ENCODE measurements around the gene PRSS22. TPM values are rescaled to one million over a fixed set of nuclear protein-coding genes. Genes with fewer than 3 reads are reported as not detected.

Gene PRSS22
- total RNA-seq, 3 donors from 2014 or later, result 1.6 to 29.0 (median 1.9) TPM

DNA sequence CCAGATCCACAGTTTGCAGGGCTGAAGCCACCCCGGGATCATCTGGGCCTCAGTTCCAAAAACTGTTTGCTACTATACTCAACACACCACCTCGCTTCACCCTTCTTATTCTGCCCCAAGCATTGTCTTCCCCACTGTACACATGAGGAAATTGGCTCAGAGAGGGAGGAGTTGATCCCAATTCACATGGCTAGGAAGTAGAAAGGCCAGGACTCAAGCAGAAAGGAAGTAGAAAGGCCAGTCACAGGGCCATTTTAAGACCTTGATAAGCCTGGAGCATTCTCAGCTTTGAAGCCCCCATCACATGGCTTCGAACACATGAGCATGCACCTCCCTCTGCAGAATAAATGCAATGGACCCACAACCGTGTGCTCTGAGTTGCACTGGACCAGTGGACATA, 7.7 kb upstream of the PRSS22 start:
- DNase-seq (no peak), ATAC-seq (no peak)
- H3K36me3 ChIP-seq (ENCODE audit: low read depth), result no peaks in the 10 kb centered on the region
- H3K4me1 ChIP-seq (ENCODE audit: low read depth), result no peaks in the 10 kb centered on the region
- peaks cover 3% of the 10 kb centered on the region for H3K9me3 ChIP-seq
- intact Hi-C loops (cut with DNase I, micrococcal nuclease), result no loop called here
- TF ChIP-seq, protein P1, sequence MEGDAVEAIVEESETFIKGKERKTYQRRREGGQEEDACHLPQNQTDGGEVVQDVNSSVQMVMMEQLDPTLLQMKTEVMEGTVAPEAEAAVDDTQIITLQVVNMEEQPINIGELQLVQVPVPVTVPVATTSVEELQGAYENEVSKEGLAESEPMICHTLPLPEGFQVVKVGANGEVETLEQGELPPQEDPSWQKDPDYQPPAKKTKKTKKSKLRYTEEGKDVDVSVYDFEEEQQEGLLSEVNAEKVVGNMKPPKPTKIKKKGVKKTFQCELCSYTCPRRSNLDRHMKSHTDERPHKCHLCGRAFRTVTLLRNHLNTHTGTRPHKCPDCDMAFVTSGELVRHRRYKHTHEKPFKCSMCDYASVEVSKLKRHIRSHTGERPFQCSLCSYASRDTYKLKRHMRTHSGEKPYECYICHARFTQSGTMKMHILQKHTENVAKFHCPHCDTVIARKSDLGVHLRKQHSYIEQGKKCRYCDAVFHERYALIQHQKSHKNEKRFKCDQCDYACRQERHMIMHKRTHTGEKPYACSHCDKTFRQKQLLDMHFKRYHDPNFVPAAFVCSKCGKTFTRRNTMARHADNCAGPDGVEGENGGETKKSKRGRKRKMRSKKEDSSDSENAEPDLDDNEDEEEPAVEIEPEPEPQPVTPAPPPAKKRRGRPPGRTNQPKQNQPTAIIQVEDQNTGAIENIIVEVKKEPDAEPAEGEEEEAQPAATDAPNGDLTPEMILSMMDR (IDR thresholded peaks at IDR 0.05), result no peak
- no peak overlapping the region for H3K4me3 ChIP-seq

DNA sequence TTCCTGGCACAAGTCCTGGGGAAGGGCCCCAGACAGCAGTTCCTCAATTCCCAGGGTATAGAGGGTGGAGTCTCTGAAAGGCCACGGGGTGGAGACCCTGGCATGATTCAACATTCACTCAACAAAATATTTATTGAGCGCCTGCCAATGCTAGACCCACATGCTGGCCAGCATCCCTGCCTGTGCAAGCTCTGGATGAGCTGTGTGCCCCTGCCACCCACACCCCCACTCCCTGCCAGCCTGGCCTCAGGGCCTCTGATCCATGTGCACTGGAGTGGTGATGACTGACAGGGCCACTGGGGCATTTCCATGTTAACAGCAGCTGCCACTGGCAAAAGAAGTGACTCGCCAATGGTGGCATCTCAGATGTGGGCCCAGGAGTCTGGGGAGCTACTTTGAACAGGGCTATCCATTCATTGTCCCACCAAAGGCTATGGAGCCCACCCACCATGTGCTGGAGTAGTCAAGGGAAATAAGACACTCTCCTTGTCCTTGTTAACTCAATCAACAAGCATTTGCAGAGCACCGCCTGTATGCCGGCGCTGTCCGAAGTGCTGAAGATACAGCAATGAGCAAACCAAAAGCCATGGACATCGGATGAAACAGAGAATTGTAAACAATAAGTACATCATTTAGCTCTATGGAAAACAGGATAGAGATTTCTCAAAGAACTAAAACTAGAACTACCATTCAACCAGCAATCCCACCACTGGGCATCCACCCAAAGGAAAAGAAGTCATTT, 3.0 kb upstream of the PRSS22 start:
- H3K36me3 ChIP-seq (ENCODE audit: low read depth), result no peaks in the 10 kb centered on the region
- no peak overlapping the region for H3K4me3 ChIP-seq
- TF ChIP-seq, protein P1 (IDR thresholded peaks at IDR 0.05), result no peak
- intact Hi-C loops (cut with DNase I, micrococcal nuclease), result no loop called here
- peaks cover 4% of the 10 kb centered on the region for H3K9me3 ChIP-seq
- DNase-seq (no peak), ATAC-seq (no peak)
- H3K4me1 ChIP-seq (ENCODE audit: low read depth), result peaks cover 5% of the 10 kb centered on the region

DNA sequence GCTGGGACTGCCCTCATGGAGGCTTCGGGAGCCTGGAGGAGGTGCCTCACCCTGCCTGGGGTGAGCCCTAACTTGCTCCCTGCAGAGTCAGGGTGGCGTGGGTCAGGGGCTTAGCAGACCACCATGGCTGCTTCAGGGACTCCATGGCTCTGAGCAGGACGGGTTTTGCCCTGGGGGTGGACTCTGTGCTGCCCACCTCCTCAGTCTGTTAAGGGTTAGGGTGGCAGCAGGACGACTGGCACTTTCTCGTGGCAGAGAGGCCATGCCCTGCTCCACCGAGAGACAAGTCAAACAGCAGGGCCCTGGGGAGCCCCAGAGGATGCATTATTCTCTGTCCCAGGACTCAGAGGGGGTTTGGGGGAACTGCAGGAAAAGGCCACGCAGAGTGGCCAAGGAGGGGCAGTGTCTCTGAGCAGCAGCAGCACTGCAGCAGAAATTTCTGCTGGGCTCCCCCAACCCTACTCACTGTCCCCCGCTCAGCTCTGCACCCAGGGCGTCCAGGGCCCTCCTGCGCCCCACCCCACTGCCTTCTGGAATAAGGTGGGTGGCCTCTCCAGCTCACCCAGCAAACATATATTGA, 1.8 kb upstream of the PRSS22 start:
- DNase-seq (peak in 1 of 3 donors; percentile 25), ATAC-seq (no peak)
- TF ChIP-seq, protein P1 (IDR thresholded peaks at IDR 0.05), result no peak
- Histone ChIP-seq H3K9me3 (peaks cover 4% of the 10 kb centered on the region), H3K4me3 (no peak overlapping the region), H3K4me1 (ENCODE audit: low read depth) (peaks cover 5% of the 10 kb centered on the region), H3K36me3 (ENCODE audit: low read depth) (no peaks in the 10 kb centered on the region)
- intact Hi-C loops (cut with DNase I, micrococcal nuclease), result no loop called here

DNA sequence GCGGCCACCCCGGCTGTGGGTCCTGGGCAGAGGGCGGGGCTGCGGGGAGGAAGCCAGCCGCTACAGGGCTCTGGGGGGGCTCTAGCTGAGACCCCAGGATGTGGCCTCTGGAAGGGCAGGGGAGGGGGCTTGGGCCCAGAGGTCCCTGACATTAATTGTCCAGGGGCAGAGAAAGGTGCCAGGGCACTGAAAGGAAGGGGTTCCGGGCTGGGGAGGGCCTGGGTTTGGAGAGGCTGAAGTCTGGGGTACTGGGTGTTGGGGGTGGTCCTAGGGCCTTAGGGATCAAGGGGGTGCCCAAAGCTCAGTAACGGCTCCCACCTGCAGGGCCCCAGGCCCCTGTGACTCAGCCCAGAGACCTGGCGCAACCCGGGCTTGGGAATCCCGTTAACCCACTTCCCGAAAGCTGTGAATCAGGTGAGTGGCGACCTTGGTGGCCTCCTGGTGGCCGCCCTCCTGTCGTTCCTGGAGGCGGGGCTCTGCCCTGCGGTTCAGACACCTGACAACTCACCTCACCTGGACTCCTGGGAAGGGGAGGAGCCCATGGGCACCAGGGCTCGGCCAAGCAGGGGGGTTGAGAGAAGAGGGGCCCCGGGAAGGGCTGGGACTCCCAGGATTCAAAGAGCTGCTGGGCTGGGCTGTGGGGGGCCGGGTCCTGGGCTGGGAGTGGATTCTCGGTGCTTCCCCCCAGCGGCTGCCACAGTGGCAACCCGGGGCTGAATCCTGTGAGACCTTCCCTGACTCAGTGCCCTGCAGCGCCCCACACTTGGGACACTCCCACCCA, 465 bp upstream of the PRSS22 start:
- Histone ChIP-seq H3K36me3 (ENCODE audit: low read depth) (no peaks in the 10 kb centered on the region), H3K9me3 (peaks cover 7% of the 10 kb centered on the region), H3K4me3 (no peak overlapping the region), H3K4me1 (ENCODE audit: low read depth) (peaks cover 5% of the 10 kb centered on the region)
- peak; percentile 91 for ATAC-seq
- TF ChIP-seq, protein P1 (IDR thresholded peaks at IDR 0.05), result no peak
- DNase-seq, result peak; percentile 82 to 92 (median 88)
- intact Hi-C loops (cut with DNase I, micrococcal nuclease), result no loop called here

DNA sequence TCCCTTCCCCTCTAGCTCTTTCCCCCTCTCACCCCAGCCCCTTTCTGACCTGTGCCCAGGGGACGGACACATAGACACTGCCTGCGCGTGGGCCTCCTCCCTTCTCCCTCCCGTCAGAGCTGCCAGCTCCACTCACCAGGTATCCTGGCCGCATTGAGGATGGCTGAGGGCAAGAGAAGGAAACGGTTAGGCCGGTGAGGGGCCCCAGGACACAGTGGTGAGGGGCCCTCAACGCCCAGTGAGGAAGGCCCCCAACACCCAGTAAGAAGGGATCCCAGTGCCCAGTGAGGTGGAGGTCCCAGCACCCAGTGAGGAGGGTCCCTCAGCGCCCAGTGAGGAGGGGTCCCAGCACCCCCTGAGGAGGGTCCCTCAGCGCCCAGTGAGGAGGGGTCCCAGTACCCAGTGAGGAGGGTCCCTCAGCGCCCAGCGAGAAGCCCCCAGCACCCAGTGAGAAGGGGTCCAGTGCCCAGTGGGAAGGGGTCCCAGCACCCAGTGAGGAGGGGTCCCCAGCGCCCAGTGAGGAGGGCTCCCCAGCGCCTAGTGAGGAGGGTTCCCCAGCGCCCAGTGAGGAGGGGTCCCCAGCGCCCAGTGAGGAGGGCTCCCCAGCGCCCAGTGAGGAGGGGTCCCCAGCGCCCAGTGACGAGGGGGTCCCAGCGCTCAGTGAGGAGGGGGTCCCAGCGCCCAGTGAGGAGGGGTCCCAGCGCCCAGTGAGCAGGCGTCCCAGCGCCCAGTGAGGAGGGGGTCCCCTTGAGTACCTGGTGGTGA, 1.1 kb downstream of the PRSS22 start:
- TF ChIP-seq, protein P1 (IDR thresholded peaks at IDR 0.05), result no peak
- DNase-seq (peak in 1 of 3 donors; percentile 24), ATAC-seq (no peak)
- intact Hi-C loops (cut with DNase I, micrococcal nuclease), result no loop called here
- peaks cover 5% of the 10 kb centered on the region for H3K4me1 ChIP-seq (ENCODE audit: low read depth)
- H3K4me3 ChIP-seq, result no peak overlapping the region
- H3K9me3 ChIP-seq, result peaks cover 7% of the 10 kb centered on the region
- no peaks in the 10 kb centered on the region for H3K36me3 ChIP-seq (ENCODE audit: low read depth)

Data from mucosa of descending colon (tissue), 3 donors.